ENCODE measurements around the gene YPEL5.
A peak's percentile ranks its signal among the peaks of the same experiment; 100 is the strongest.
"Not testable (repeated sequence)": the region's sequence is repeated elsewhere in the genome, so short reads cannot be mapped to it uniquely, and the experiment has no call there.

Gene YPEL5

DNA sequence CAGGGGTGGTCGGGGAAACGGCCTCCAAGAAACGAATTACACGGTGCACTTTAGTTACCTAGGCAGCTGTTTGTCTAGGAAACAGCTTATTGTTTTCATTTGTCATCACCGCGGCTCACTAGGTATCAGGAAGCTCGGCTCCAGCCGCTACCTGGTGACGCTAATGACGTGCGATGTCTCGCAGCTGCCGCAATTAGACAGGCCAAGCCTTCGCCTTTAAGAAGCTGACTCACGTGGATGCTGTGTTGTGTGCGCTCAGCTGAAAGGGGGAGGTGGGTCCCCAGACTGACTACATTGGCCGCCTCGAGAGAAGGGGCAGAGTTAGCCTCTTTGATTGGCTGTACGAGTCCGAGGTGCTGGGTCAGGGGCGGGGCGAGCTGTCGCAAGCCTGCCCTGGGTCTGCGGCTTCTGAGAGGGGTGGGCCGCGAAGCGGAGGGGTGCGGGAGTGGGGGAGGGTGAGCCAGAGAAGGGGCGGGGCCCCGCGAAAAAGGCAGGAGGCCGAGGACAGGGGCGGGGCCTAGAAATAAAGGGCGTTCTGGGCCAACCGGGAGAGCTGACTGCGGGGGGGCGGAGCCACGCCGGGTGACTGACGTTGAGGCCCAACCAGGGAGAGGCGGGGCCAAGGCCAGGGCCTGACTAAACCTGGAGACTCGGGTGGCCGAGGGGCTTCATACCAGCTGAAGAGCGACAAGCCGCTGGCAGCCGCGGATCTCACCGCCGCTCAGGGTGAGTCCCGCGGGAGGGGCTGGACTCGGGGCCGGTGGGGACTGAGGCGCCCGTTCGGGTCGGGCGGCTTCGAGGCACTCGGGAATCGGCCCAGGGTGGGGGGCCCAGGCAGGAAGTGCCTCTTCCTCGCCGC, at the start of gene YPEL5:
YPEL5 (plus strand) TSS at position 671 of the 859 bp plus-strand sequence. CDS start 9,645 bp downstream, outside the sequence.
- TF ChIP-seq Cebpa-rat (IDR thresholded peaks at IDR 0.05), result peak in 4 of 11 experiments; percentile 24 to 46 (median 32); a peak in 4 of 22 replicates
- H3K9me3 ChIP-seq (replicated peaks in 1 of 11), result no peaks in the 10 kb centered on the region
- H3K27ac ChIP-seq, result peak within 1 kb of the TSS; percentile 99 to 100 (median 100)
- peak within 1 kb of the TSS; percentile 76 to 93 (median 90) for H3K4me2 ChIP-seq
- H4K20me1 ChIP-seq, result peaks cover 0 to 39% (median 25%) of the 10 kb centered on the region in 11 experiments; a peak in 12 of 22 replicates
- H3K9ac ChIP-seq, result peak within 1 kb of the TSS; percentile 98 to 100 (median 100)
- no peaks in the 10 kb centered on the region for H3K27me3 ChIP-seq
- H3K4me1 ChIP-seq, result peaks cover 37 to 50% (median 42%) of the 10 kb centered on the region in 10 experiments
- peaks cover 2 to 31% (median 20%) of the 10 kb centered on the region in 11 experiments; a peak in 18 of 22 replicates for H3K36me3 ChIP-seq
- peak within 1 kb of the TSS; percentile 92 to 100 (median 99) for H3K4me3 ChIP-seq

DNA sequence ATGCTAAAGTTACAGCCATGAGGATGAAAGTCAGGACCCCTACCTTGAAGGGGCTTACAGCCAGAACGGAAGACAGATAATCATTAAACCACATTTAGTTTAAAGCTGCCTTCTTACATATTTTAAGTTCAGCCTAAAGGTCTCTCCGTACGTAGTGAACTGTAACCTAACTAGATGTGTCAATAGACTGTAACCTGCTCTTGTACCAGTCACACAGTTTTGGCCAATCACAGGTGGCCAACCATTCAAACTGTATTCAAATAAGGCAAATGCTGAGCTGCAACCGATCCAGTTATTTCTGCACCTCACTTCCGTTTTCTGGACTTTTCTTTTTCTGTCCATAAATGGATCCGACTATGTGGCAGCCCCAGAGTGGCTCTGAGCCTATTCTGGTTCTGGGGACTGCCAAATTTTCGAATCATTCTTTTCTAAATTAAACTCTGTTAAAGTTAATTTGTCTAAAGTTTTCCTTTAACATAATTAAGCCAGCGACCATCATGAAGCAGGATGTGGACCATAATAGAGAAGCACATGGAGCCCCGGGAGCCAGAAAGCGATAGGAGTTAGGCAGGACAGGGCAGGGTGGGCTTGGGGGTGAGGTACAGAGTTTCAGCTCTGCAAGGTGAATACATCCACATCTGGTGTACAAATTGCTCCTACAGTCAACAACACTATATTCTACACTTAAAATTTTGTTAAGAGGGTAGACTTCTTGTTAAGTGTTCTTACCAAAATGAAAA, 48.4 kb upstream of the YPEL5 start:
- no peaks in the 10 kb centered on the region for H3K4me1 ChIP-seq
- H3K9me3 ChIP-seq (replicated peaks in 1 of 11), result 0 out of 22 replicates have a peak, but pooled peaks cover 0 to 5% (median 0%) of the 10 kb centered on the region in 11 experiments
- no peaks in the 10 kb centered on the region for H3K27me3 ChIP-seq
- H3K4me2 ChIP-seq, result no peak overlapping the region
- no peaks in the 10 kb centered on the region for H4K20me1 ChIP-seq
- H3K36me3 ChIP-seq, result no peaks in the 10 kb centered on the region
- H3K27ac ChIP-seq, result no peak overlapping the region
- no peak overlapping the region for H3K4me3 ChIP-seq
- H3K9ac ChIP-seq, result no peak overlapping the region
- no peak for TF ChIP-seq Cebpa-rat (IDR thresholded peaks at IDR 0.05)

GRCh38 chr2:30099366-30099765, 47.4 kb upstream of the YPEL5 start:
- not testable (repeated sequence) for H3K27ac ChIP-seq; H4K20me1 ChIP-seq; H3K9ac ChIP-seq; H3K36me3 ChIP-seq; H3K9me3 ChIP-seq (replicated peaks in 1 of 11); H3K4me3 ChIP-seq; H3K27me3 ChIP-seq; H3K4me1 ChIP-seq; H3K4me2 ChIP-seq

GRCh38 chr2:30100691-30101090, 46.1 kb upstream of the YPEL5 start:
- not testable (repeated sequence) for H3K27ac ChIP-seq; H3K27me3 ChIP-seq; H3K4me1 ChIP-seq; H4K20me1 ChIP-seq; H3K9me3 ChIP-seq (replicated peaks in 1 of 11); H3K9ac ChIP-seq; H3K36me3 ChIP-seq; H3K4me3 ChIP-seq; H3K4me2 ChIP-seq

DNA sequence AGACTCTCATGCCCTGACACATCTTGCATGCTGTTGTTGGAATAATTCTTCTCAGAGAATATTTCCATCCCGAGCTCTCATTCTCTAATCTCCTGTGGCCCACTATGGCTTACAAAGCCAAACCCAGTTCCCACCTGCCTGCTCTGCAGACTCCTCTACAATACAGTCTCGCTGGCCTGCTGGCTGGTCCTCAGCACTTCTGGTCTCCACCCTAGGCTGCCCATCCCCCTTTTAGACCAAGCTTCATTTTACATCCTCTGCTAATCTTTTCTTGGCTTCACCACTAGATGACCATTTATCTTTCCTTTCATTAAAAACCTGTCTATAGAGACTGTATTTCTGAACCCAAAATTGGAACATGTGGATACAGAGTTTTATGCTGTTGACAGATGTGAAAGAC, 42.5 kb upstream of the YPEL5 start:
- H3K36me3 ChIP-seq, result no peaks in the 10 kb centered on the region
- H3K9me3 ChIP-seq (replicated peaks in 1 of 11), result 0 out of 22 replicates have a peak, but pooled peaks cover 0 to 5% (median 0%) of the 10 kb centered on the region in 11 experiments
- no peak overlapping the region for H3K4me2 ChIP-seq
- no peak overlapping the region for H3K4me3 ChIP-seq
- H4K20me1 ChIP-seq, result no peaks in the 10 kb centered on the region
- H3K27ac ChIP-seq, result no peak overlapping the region
- H3K27me3 ChIP-seq, result no peaks in the 10 kb centered on the region
- H3K9ac ChIP-seq, result no peak overlapping the region
- TF ChIP-seq Cebpa-rat (IDR thresholded peaks at IDR 0.05), result no peak
- 0 out of 20 replicates have a peak, but pooled peaks cover 0 to 1% (median 0%) of the 10 kb centered on the region in 10 experiments for H3K4me1 ChIP-seq

DNA sequence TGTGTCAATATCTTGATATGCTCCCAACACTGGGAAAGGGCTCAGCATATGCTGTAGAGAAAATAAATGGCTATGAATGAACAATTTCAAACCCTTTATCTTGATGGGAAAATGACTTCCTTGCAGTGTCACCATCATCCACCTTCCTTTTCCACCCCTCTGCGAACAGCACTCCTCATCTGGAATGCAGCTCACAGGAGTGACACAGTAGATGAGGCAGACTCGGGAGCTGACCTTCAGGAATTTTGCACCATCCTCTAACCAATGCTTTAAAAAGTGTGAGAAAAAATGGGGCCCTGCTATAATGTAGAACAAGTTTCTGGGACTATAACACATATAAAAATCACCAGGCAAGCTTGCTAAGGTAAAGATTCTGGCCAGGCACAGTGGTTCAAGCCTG, 41.3 kb upstream of the YPEL5 start:
- Histone ChIP-seq H3K4me3 (no peak overlapping the region), H3K4me2 (no peak overlapping the region), H3K9me3 (replicated peaks in 1 of 11) (0 out of 22 replicates have a peak, but pooled peaks cover 0 to 5% (median 0%) of the 10 kb centered on the region in 11 experiments), H3K27ac (no peak overlapping the region), H3K4me1 (peaks cover 0 to 14% (median 7%) of the 10 kb centered on the region in 10 experiments; a peak in 13 of 20 replicates), H4K20me1 (no peaks in the 10 kb centered on the region), H3K36me3 (no peaks in the 10 kb centered on the region), H3K27me3 (no peaks in the 10 kb centered on the region), H3K9ac (no peak overlapping the region)
- TF ChIP-seq Cebpa-rat (IDR thresholded peaks at IDR 0.05), result no peak

GRCh38 chr2:30106543-30106942, 40.3 kb upstream of the YPEL5 start:
- Histone ChIP-seq H3K27ac (no peak overlapping the region), H3K4me1 (peaks cover 0 to 15% (median 7%) of the 10 kb centered on the region in 10 experiments; a peak in 13 of 20 replicates), H3K36me3 (no peaks in the 10 kb centered on the region), H4K20me1 (no peaks in the 10 kb centered on the region), H3K27me3 (no peaks in the 10 kb centered on the region), H3K4me2 (no peak overlapping the region), H3K9me3 (replicated peaks in 1 of 11) (0 out of 22 replicates have a peak, but pooled peaks cover 0 to 4% (median 0%) of the 10 kb centered on the region in 11 experiments), H3K9ac (no peak overlapping the region), H3K4me3 (no peak overlapping the region)
- TF ChIP-seq Cebpa-rat (IDR thresholded peaks at IDR 0.05), result no peak

- Histone ChIP-seq H3K27me3 (no peaks in the 10 kb centered on the region), H3K4me1 (peaks cover 0 to 15% (median 8%) of the 10 kb centered on the region in 10 experiments; a peak in 15 of 20 replicates), H3K36me3 (no peaks in the 10 kb centered on the region), H3K9me3 (replicated peaks in 1 of 11) (no peaks in the 10 kb centered on the region), H3K4me2 (no peak overlapping the region), H3K27ac (no peak overlapping the region), H3K4me3 (no peak overlapping the region), H3K9ac (no peak overlapping the region), H4K20me1 (no peaks in the 10 kb centered on the region)
- no peak for TF ChIP-seq Cebpa-rat (IDR thresholded peaks at IDR 0.05)
Observed at GRCh38 chr2:30108192-30108591, 38.6 kb upstream of the YPEL5 start.

DNA sequence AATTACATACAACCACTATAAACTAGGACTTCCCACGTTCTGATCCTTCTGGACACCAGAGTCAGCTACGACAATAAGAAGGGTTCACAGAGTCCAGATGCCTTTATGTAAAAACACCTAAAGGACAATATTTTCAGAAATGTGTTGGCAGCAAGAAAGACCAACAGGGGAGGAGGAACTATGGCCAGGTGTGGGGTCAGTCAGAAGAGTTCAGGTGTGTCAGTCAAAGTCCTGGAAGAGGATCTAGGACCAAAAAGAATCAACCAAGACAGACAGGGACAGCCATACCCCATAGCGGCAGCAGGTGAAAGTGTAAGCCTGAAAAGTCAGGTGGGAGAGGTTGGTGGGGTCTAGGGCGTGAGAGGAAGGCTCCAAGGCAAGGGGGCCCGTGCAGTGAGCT, 38.0 kb upstream of the YPEL5 start:
- Histone ChIP-seq H3K4me2 (no peak overlapping the region), H4K20me1 (no peaks in the 10 kb centered on the region; a peak in 1 of 22 replicates), H3K27me3 (no peaks in the 10 kb centered on the region), H3K36me3 (no peaks in the 10 kb centered on the region), H3K9ac (no peak overlapping the region), H3K27ac (no peak overlapping the region), H3K4me1 (peaks cover 0 to 22% (median 11%) of the 10 kb centered on the region in 10 experiments; a peak in 15 of 20 replicates), H3K9me3 (replicated peaks in 1 of 11) (no peaks in the 10 kb centered on the region), H3K4me3 (no peak overlapping the region)
- TF ChIP-seq Cebpa-rat (IDR thresholded peaks at IDR 0.05), result no peak
